ENCODE measurements around the gene ACTC1.

DNA sequence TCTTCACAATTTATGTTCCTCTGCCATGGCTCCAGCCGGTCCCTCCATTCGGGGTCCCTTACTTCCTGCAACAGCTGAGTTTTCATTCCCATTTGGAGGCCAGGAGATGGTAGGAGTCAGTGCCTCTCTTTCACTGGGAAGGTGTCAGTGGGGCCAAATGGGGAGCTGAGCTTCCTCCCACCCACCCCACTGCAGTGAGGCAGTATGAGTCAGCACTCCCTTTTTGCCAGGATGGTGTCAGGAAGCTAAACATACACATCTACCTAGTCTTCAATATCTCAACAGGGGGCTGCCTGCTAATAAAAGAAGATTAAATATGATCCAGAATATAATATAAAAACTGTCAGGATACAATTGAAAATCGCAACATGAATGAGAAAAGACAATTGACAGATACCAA, 12.7 kb upstream of the ACTC1 start:
- TF ChIP-seq ZBTB7A (CRISPR knock-in tag; IDR thresholded peaks at IDR 0.05) (no peak), HDAC2 (CRISPR knock-in tag; IDR thresholded peaks at IDR 0.05) (no peak), ZNF737 (CRISPR knock-in tag; IDR thresholded peaks at IDR 0.05; ENCODE audit: borderline replicate concordance) (no peak), JUND (CRISPR knock-in tag; IDR thresholded peaks at IDR 0.05) (no peak), HMG20A (CRISPR knock-in tag; IDR thresholded peaks at IDR 0.05; ENCODE audit: borderline replicate concordance) (no peak)
- TF ChIP-seq, protein P1, sequence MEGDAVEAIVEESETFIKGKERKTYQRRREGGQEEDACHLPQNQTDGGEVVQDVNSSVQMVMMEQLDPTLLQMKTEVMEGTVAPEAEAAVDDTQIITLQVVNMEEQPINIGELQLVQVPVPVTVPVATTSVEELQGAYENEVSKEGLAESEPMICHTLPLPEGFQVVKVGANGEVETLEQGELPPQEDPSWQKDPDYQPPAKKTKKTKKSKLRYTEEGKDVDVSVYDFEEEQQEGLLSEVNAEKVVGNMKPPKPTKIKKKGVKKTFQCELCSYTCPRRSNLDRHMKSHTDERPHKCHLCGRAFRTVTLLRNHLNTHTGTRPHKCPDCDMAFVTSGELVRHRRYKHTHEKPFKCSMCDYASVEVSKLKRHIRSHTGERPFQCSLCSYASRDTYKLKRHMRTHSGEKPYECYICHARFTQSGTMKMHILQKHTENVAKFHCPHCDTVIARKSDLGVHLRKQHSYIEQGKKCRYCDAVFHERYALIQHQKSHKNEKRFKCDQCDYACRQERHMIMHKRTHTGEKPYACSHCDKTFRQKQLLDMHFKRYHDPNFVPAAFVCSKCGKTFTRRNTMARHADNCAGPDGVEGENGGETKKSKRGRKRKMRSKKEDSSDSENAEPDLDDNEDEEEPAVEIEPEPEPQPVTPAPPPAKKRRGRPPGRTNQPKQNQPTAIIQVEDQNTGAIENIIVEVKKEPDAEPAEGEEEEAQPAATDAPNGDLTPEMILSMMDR (CRISPR knock-in tag; IDR thresholded peaks at IDR 0.05), result no peak
- TF ChIP-seq, protein P2, sequence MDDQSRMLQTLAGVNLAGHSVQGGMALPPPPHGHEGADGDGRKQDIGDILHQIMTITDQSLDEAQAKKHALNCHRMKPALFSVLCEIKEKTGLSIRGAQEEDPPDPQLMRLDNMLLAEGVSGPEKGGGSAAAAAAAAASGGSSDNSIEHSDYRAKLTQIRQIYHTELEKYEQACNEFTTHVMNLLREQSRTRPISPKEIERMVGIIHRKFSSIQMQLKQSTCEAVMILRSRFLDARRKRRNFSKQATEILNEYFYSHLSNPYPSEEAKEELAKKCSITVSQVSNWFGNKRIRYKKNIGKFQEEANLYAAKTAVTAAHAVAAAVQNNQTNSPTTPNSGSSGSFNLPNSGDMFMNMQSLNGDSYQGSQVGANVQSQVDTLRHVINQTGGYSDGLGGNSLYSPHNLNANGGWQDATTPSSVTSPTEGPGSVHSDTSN (CRISPR knock-in tag; IDR thresholded peaks at IDR 0.05; ENCODE audit: borderline replicate concordance), result no peak
- TF ChIP-seq, protein P3, sequence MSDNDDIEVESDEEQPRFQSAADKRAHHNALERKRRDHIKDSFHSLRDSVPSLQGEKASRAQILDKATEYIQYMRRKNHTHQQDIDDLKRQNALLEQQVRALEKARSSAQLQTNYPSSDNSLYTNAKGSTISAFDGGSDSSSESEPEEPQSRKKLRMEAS (IDR thresholded peaks at IDR 0.05), result no peak

Data from HepG2 (cell line).